ENCODE measurements around the gene SLA2. TPM values are rescaled to one million over a fixed set of nuclear protein-coding genes. Genes with fewer than 3 reads are reported as not detected.

The SLA2 gene
- total RNA-seq, 1 donor from 2014 or later: not detected

GRCh38 chr20:36601540-36601939 lies 44.5 kb downstream of the SLA2 start:
- no peak for TF ChIP-seq CTCF (conservative IDR thresholded peaks at IDR 0.05; ENCODE audit: low read depth, low read length)
- no peak overlapping the region for H3K4me3 ChIP-seq (ENCODE audit: low read depth, low read length)
- DNase-seq (ENCODE audit: low read depth): no peak

DNA sequence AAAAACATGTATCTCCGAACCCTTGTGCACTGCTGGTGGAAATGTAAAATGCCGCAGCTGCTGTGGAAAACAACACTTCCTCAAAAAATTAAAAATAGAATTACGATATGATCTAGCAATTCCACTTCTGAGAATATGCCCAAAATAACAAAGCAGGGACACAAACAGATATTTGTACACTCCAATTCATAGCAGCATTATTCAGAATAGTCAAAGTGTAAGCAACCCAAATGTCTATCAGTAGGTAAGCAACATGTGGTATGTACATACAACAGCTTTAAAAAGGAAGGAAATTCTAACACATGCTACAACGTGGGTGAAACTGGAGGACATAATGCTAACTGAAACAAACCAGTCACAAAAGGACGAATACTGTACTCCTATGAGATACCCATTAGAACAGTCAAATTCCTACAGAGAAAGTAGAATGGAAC lies 46.1 kb downstream of the SLA2 start:
- no peak for TF ChIP-seq CTCF (conservative IDR thresholded peaks at IDR 0.05; ENCODE audit: low read depth, low read length)
- no peak overlapping the region for H3K4me3 ChIP-seq (ENCODE audit: low read depth, low read length)
- DNase-seq (ENCODE audit: low read depth): no peak

- no peak for TF ChIP-seq CTCF (conservative IDR thresholded peaks at IDR 0.05; ENCODE audit: low read depth, low read length)
- no peak for DNase-seq (ENCODE audit: low read depth)
Observed at GRCh38 chr20:36593347-36593929, 52.6 kb downstream of the SLA2 start.

GRCh38 chr20:36591854-36592641 lies 53.9 kb downstream of the SLA2 start:
- TF ChIP-seq CTCF (conservative IDR thresholded peaks at IDR 0.05; ENCODE audit: low read depth, low read length): peak; percentile 74
- DNase-seq (ENCODE audit: low read depth): no peak

More at GRCh38 chr20:36593347-36593929, 52.6 kb downstream of the SLA2 start:
- no peak overlapping the region for H3K4me3 ChIP-seq (ENCODE audit: low read depth, low read length)

DNA sequence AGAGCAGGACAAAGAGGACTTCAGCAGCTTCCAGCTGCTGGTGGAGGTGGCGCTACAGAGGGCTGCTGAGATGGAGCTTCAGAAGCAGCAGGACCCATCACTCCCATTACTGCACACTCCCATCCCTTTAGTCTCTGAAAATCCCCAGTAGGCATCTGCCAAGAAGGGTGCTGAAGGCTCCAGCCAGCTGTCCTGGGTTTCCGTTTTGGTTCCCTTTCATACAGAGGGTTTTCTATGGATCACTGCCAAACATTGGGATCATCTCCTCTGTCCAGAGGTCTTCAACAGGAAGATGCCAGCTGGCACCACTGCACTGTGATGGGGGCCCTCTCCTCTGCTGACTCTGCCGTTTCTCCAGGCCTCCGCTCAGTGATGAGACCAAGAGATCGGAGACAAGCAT lies 54.7 kb downstream of the SLA2 start:
- no peak for TF ChIP-seq CTCF (conservative IDR thresholded peaks at IDR 0.05; ENCODE audit: low read depth, low read length)
- no peak overlapping the region for H3K4me3 ChIP-seq (ENCODE audit: low read depth, low read length)
- no peak for DNase-seq (ENCODE audit: low read depth)

More at GRCh38 chr20:36591854-36592641, 53.9 kb downstream of the SLA2 start:
- no peak overlapping the region for H3K4me3 ChIP-seq (ENCODE audit: low read depth, low read length)

- DNase-seq (ENCODE audit: low read depth): no peak
- no peak overlapping the region for H3K4me3 ChIP-seq (ENCODE audit: low read depth, low read length)
- TF ChIP-seq CTCF (conservative IDR thresholded peaks at IDR 0.05; ENCODE audit: low read depth, low read length): no peak
Observed at GRCh38 chr20:36587388-36588070, 58.5 kb downstream of the SLA2 start.
